Kidney (tissue), 14 donors: ENCODE measurements around the gene IRGM. TPM values are rescaled to one million over a fixed set of nuclear protein-coding genes. Genes with fewer than 3 reads are reported as not detected.

Experiments
- DNase-seq, 5 donors: peaks; one replicate each; pipeline ENCODE4 v3.0.0-alpha.2; 2013 to 2020
- FAIRE-seq: peaks from 2 replicates; lab custom pipeline; 2012; peaks lifted over from hg19 to GRCh38; lab: Jason Lieb, UNC
- H3K27ac ChIP-seq, 2 donors: one replicate each; pipeline ENCODE4 v1.7.0; 2013; ENCODE audit warnings: low read depth in 2 of 2, low read length in 2 of 2, inconsistent platforms in 1 of 2
- H3K27me3 ChIP-seq: one replicate; pipeline ENCODE4 v1.7.1; 2013; ENCODE audit warnings: low read length, inconsistent platforms; ENCODE audit not compliant: control insufficient read depth, insufficient read depth
- H3K36me3 ChIP-seq, 3 donors: one replicate each; pipeline versions ENCODE4 v1.7.0 to v1.7.1; 2013; ENCODE audit warnings: low read length in 3 of 3, control low read depth in 1 of 3, inconsistent platforms in 1 of 3; ENCODE audit not compliant: insufficient read depth in 3 of 3, control insufficient read depth in 2 of 3
- H3K4me1 ChIP-seq, 3 donors: one replicate each; pipeline versions ENCODE4 v1.7.0 to v1.7.1; 2013; ENCODE audit warnings: low read length in 3 of 3, inconsistent platforms in 1 of 3, low read depth in 1 of 3; ENCODE audit not compliant: control insufficient read depth in 2 of 3, insufficient read depth in 2 of 3
- H3K4me3 ChIP-seq, 3 donors: one replicate each; pipeline versions ENCODE4 v1.7.0 to v1.8.1; 2013; ENCODE audit warnings: low read length in 3 of 3, control low read depth in 1 of 3, inconsistent platforms in 1 of 3
- H3K9ac ChIP-seq, 3 donors: one replicate each; pipeline versions ENCODE4 v1.7.0 to v1.7.1; 2013; ENCODE audit warnings: low read length in 3 of 3, control low read depth in 1 of 3, inconsistent platforms in 1 of 3
- H3K9me3 ChIP-seq, 3 donors: one replicate each; pipeline versions ENCODE4 v1.7.0 to v1.7.1; 2013; ENCODE audit warnings: low read length in 3 of 3, control low read depth in 1 of 3, inconsistent platforms in 1 of 3; ENCODE audit not compliant: control insufficient read depth in 2 of 3, insufficient read depth in 1 of 3
- CTCF ChIP-seq: IDR thresholded peaks from 3 replicates; pipeline ENCODE4 v1.5.1; 2012; ENCODE audit warnings: mild to moderate bottlenecking, moderate library complexity, borderline replicate concordance; ENCODE audit not compliant: insufficient read depth; ENCODE audit errors: extremely low read depth
- intact Hi-C: fragments of 100-400 bp; cut with DNase I; formaldehyde crosslinking; loops from one replicate; pipeline ENCODE4 v1.11.1; 2022
- polyA plus RNA-seq: library from polyadenylated mRNA; stranded (reverse); fragments of 350-450 nt; fragmentation: Illumina TruSeq; extraction: RNeasy Lipid Tissue Mini Kit (QIAGEN cat#74804); gene quantifications from one replicate; pipeline ENCODE4 v1.2.3, GENCODE V29; 2014; ENCODE audit warnings: low read depth, low replicate concordance; ENCODE audit not compliant: insufficient read depth
- total RNA-seq: library from RNA; stranded (reverse); fragmentation: NEBNext Ultra II Directional; extraction: Animal tissue kit (Norgen Biotek cat#: 25700); gene quantifications from one replicate; pipeline ENCODE4 v1.2.1, GENCODE V29; 2021
- donor health status: control.
- donor health status: control.
- donor health status: control.
- donor health status: control.
- donor health status: control.
- donor health status: DM: yes; HTN: yes; CAD: no.
- donor health status: Normal renal cell carcinoma (clear cell type).

Gene IRGM
- total and polyA plus RNA-seq, 2 donors from 2014 or later, result 0.44 TPM; not detected in 1

GRCh38 chr5:150804388-150804787 lies 41.9 kb upstream of the IRGM start:
- H3K9ac ChIP-seq, result no peak overlapping the region
- FAIRE-seq, result no peak

GRCh38 chr5:150809363-150809762 lies 37.0 kb upstream of the IRGM start:
- H3K4me3 ChIP-seq, result no peak overlapping the region
- no peaks in the 10 kb centered on the region for H3K4me1 ChIP-seq
- H3K36me3 ChIP-seq, result no peaks in the 10 kb centered on the region
- no peaks in the 10 kb centered on the region for H3K9me3 ChIP-seq
- DNase-seq, result no peak
- intact Hi-C loops, result no loop called here
- no peak overlapping the region for H3K9ac ChIP-seq
- no peak overlapping the region for H3K27ac ChIP-seq
- no peak for FAIRE-seq
- TF ChIP-seq CTCF, result no peak
- H3K27me3 ChIP-seq, result no peaks in the 10 kb centered on the region

More at GRCh38 chr5:150804388-150804787, 41.9 kb upstream of the IRGM start:
- intact Hi-C loops, result no loop called here
- Histone ChIP-seq H3K9me3 (no peaks in the 10 kb centered on the region), H3K27ac (no peak overlapping the region), H3K4me1 (no peaks in the 10 kb centered on the region), H3K36me3 (no peaks in the 10 kb centered on the region), H3K4me3 (no peak overlapping the region), H3K27me3 (no peaks in the 10 kb centered on the region)
- no peak for TF ChIP-seq CTCF
- DNase-seq, result no peak

- peak in 1 of 5 donors; percentile 23 for DNase-seq
- H3K27ac ChIP-seq, result no peak overlapping the region
- FAIRE-seq, result no peak
- TF ChIP-seq CTCF, result no peak
- no peak overlapping the region for H3K9ac ChIP-seq
- H3K4me1 ChIP-seq, result no peaks in the 10 kb centered on the region
- H3K27me3 ChIP-seq, result no peaks in the 10 kb centered on the region
- no peak overlapping the region for H3K4me3 ChIP-seq
- H3K36me3 ChIP-seq, result no peaks in the 10 kb centered on the region
- peaks cover 0 to 6% (median 0%) of the 10 kb centered on the region in 3 donors for H3K9me3 ChIP-seq
- intact Hi-C loops, result no loop called here
Observed at GRCh38 chr5:150815010-150815409, 31.3 kb upstream of the IRGM start.

- H3K36me3 ChIP-seq, result no peaks in the 10 kb centered on the region
- no peak for TF ChIP-seq CTCF
- H3K9me3 ChIP-seq, result peaks cover 0 to 6% (median 0%) of the 10 kb centered on the region in 3 donors
- H3K27ac ChIP-seq, result no peak overlapping the region
- DNase-seq (no peak), FAIRE-seq (no peak)
- H3K27me3 ChIP-seq, result no peaks in the 10 kb centered on the region
- H3K9ac ChIP-seq, result no peak overlapping the region
- intact Hi-C loops, result no loop called here
- H3K4me3 ChIP-seq, result no peak overlapping the region
- no peaks in the 10 kb centered on the region for H3K4me1 ChIP-seq
Observed at GRCh38 chr5:150816946-150817345, 29.4 kb upstream of the IRGM start.
